HUDEP-2 (cell line): Measurements from ENCODE around the gene DYNLRB1.

Experiments used
- DNase-seq, 76 experiments: peaks; one replicate each; lab custom pipeline; 2025; ENCODE audit not compliant: unreplicated experiment in 76 of 76; lab: John Stamatoyannopoulos, UW

Gene DYNLRB1

GRCh38 chr20:34575271-34575670 lies 59.0 kb downstream of the DYNLRB1 start:
- no peak for DNase-seq

- DNase-seq, result no peak
Measured at GRCh38 chr20:34575756-34576155, 59.5 kb downstream of the DYNLRB1 start.

GRCh38 chr20:34577061-34577460 lies 60.8 kb downstream of the DYNLRB1 start:
- DNase-seq, result no peak

- no peak for DNase-seq
Measured at GRCh38 chr20:34578025-34578424, 61.8 kb downstream of the DYNLRB1 start.

GRCh38 chr20:34578521-34578920 lies 62.3 kb downstream of the DYNLRB1 start:
- DNase-seq, result no peak

GRCh38 chr20:34579191-34579978 lies 63.2 kb downstream of the DYNLRB1 start:
- peak in 2 of 76 experiments; percentile 4 to 7 for DNase-seq

- no peak for DNase-seq
Measured at GRCh38 chr20:34579979-34580940, 64.0 kb downstream of the DYNLRB1 start.

- DNase-seq, result no peak
Measured at GRCh38 chr20:34581341-34582184, 65.3 kb downstream of the DYNLRB1 start.

GRCh38 chr20:34582221-34582620 lies 66.0 kb downstream of the DYNLRB1 start:
- no peak for DNase-seq

- no peak for DNase-seq
Measured at GRCh38 chr20:34582911-34583310, 66.7 kb downstream of the DYNLRB1 start.

- DNase-seq, result no peak
Measured at GRCh38 chr20:34583544-34583943, 67.3 kb downstream of the DYNLRB1 start.

- no peak for DNase-seq
Measured at GRCh38 chr20:34585019-34585418, 68.8 kb downstream of the DYNLRB1 start.

- DNase-seq, result no peak
Measured at GRCh38 chr20:34586488-34587163, 70.4 kb downstream of the DYNLRB1 start.
